GM23338 (cell line): ENCODE results near the gene PPDPF. TPM values are rescaled to one million over a fixed set of nuclear protein-coding genes. Genes with fewer than 3 reads are reported as not detected.

Experiments used
- ATAC-seq: fragments of 200-7000 bp; cut with Tn5 transposase; 3 replicates; pipeline ENCODE4 v1.9.1; 2020
- DNase-seq: peaks from one replicate; pipeline ENCODE4 v3.0.0-alpha.2; 2015; ENCODE audit warnings: low spot score
- H2AFZ ChIP-seq: fragments of 200-600 bp; sonication (generic); 2 replicates; pipeline ENCODE4 v1.8.0; 2016; ENCODE audit warnings: antibody characterized with exemption, mild to moderate bottlenecking, moderate library complexity
- H3F3A ChIP-seq: fragments of 200-600 bp; sonication (generic); replicated peaks from 2 replicates; pipeline ENCODE4 v1.8.0; 2017; ENCODE audit warnings: antibody characterized with exemption, mixed run types, low read depth
- H3K27ac ChIP-seq: fragments of 200-600 bp; sonication (generic); 2 replicates; pipeline ENCODE4 v1.6.1; 2016; ENCODE audit warnings: low read depth
- H3K27me3 ChIP-seq: fragments of 200-600 bp; sonication (generic); 2 replicates; pipeline ENCODE4 v1.8.0; 2016; ENCODE audit warnings: mild to moderate bottlenecking, mixed run types, moderate library complexity; ENCODE audit not compliant: insufficient read depth
- H3K36me3 ChIP-seq: fragments of 200-600 bp; sonication (generic); 2 replicates; pipeline ENCODE4 v1.8.0; 2016; ENCODE audit warnings: mild to moderate bottlenecking; ENCODE audit not compliant: insufficient read depth
- H3K4me1 ChIP-seq: fragments of 200-600 bp; sonication (generic); 2 replicates; pipeline ENCODE4 v1.8.0; 2016; ENCODE audit warnings: mild to moderate bottlenecking, moderate library complexity; ENCODE audit not compliant: insufficient read depth
- H3K4me2 ChIP-seq: fragments of 200-600 bp; sonication (generic); 2 replicates; pipeline ENCODE4 v1.7.1; 2017; ENCODE audit warnings: mixed run types
- H3K4me3 ChIP-seq: fragments of 200-600 bp; sonication (generic); 2 replicates; pipeline ENCODE4 v1.6.1; 2016; ENCODE audit warnings: mixed run types
- H3K79me2 ChIP-seq: fragments of 200-600 bp; sonication (generic); replicated peaks from 2 replicates; pipeline ENCODE4 v1.8.0; 2017; ENCODE audit warnings: mild to moderate bottlenecking; ENCODE audit not compliant: insufficient read depth
- H3K9me2 ChIP-seq: fragments of 200-600 bp; sonication (generic); 2 replicates; pipeline ENCODE4 v1.8.0; 2017; ENCODE audit not compliant: insufficient read depth
- H4K20me1 ChIP-seq: fragments of 200-600 bp; sonication (generic); replicated peaks from 2 replicates; pipeline ENCODE4 v1.8.0; 2017; ENCODE audit warnings: mild to moderate bottlenecking; ENCODE audit not compliant: insufficient read depth
- H3K27ac Mint-ChIP-seq: 2 replicates; pipeline ENCODE4 v1.8.0; 2020; ENCODE audit warnings: inconsistent platforms, mild to moderate bottlenecking, moderate library complexity, mixed read lengths
- H3K27me3 Mint-ChIP-seq: 3 replicates; pipeline ENCODE4 v1.8.0; 2022; ENCODE audit warnings: low read depth, mild to moderate bottlenecking, moderate library complexity, mixed read lengths, inconsistent platforms; ENCODE audit not compliant: insufficient read depth, poor library complexity
- H3K36me3 Mint-ChIP-seq: 3 replicates; pipeline ENCODE4 v1.8.0; 2021; ENCODE audit warnings: low read depth, mild to moderate bottlenecking, inconsistent platforms, moderate library complexity, mixed read lengths
- H3K4me1 Mint-ChIP-seq: 3 replicates; pipeline ENCODE4 v1.8.0; 2020; ENCODE audit warnings: mild to moderate bottlenecking, inconsistent platforms, mixed read lengths
- H3K4me3 Mint-ChIP-seq: 3 replicates; pipeline ENCODE4 v1.8.0; 2021; ENCODE audit warnings: moderate library complexity, mild to moderate bottlenecking, inconsistent platforms, mixed read lengths
- H3K9me3 Mint-ChIP-seq: 3 replicates; pipeline ENCODE4 v1.8.0; 2020; ENCODE audit warnings: moderate library complexity, mild to moderate bottlenecking, inconsistent platforms, mixed read lengths
- CREB1 ChIP-seq: fragments of 250-450 bp; sonication (Bioruptor Pico); IDR thresholded peaks from 2 replicates; pipeline ENCODE4 v1.5.0; 2020; ENCODE audit warnings: low read depth, mild to moderate bottlenecking, moderate library complexity
- EZH2 ChIP-seq: fragments of 200-600 bp; sonication (generic); IDR thresholded peaks from one replicate; pipeline ENCODE4 v1.8.0; 2017; ENCODE audit warnings: antibody characterized with exemption, mild to moderate bottlenecking, low read depth; ENCODE audit not compliant: unreplicated experiment
- EZH2phosphoT487 ChIP-seq: fragments of 200-600 bp; sonication (generic); IDR thresholded peaks from one replicate; pipeline ENCODE4 v1.8.1; 2018; ENCODE audit warnings: antibody characterized with exemption; ENCODE audit not compliant: unreplicated experiment
- JUNB ChIP-seq: IDR thresholded peaks from one replicate; pipeline ENCODE4 v1.6.1; 2016; ENCODE audit warnings: antibody characterized with exemption; ENCODE audit not compliant: unreplicated experiment
- NANOG ChIP-seq: IDR thresholded peaks from 2 replicates; pipeline ENCODE4 v1.6.1; 2016; ENCODE audit warnings: antibody characterized with exemption, borderline replicate concordance
- POLR2AphosphoS5 ChIP-seq: IDR thresholded peaks from 2 replicates; pipeline ENCODE4 v1.6.1; 2016; ENCODE audit warnings: antibody characterized with exemption, low read depth
- STAT1 ChIP-seq: IDR thresholded peaks from one replicate; pipeline ENCODE4 v1.6.1; 2016; ENCODE audit warnings: antibody characterized with exemption; ENCODE audit not compliant: unreplicated experiment
- ZNF114 ChIP-seq: fragments of 250-450 bp; sonication (Bioruptor Pico); IDR thresholded peaks from 2 replicates; pipeline ENCODE4 v1.5.0; 2020; ENCODE audit warnings: mild to moderate bottlenecking, moderate library complexity
- ZNF331 ChIP-seq: fragments of 250-450 bp; sonication (Bioruptor Pico); IDR thresholded peaks from 2 replicates; pipeline ENCODE4 v1.5.0; 2020; ENCODE audit warnings: low read depth, mild to moderate bottlenecking, moderate library complexity
- polyA plus RNA-seq: library from polyadenylated mRNA; unstranded; fragments of >200 nt; fragmentation: Nextera tagmentation; extraction: Ambion mirVana; gene quantifications from 2 replicates; pipeline ENCODE4 v1.2.1, GENCODE V29; 2016
- total RNA-seq: library from RNA; depleted of rRNA; stranded (reverse); fragments of >200 nt; shearing (Covaris generic); gene quantifications from 2 replicates; pipeline ENCODE4 v1.2.3, GENCODE V29; 2014
- TF ChIP-seq, protein P1 (sequence below): IDR thresholded peaks from one replicate; pipeline ENCODE4 v1.6.1; 2018; ENCODE audit warnings: antibody characterized with exemption; ENCODE audit not compliant: unreplicated experiment
- TF ChIP-seq, protein P2 (sequence below): IDR thresholded peaks from 2 replicates; pipeline ENCODE4 v1.6.1; 2016; ENCODE audit warnings: antibody characterized with exemption
- TF ChIP-seq, protein P3 (sequence below), 2 experiments: fragments of 200-600 bp in 1 of 2; sonication (generic) in 1 of 2; conservative IDR thresholded peaks; 2 replicates each; pipeline versions ENCODE4 v1.5.1 to v1.6.1; 2016 to 2017; ENCODE audit warnings: antibody characterized with exemption in 2 of 2, low read depth in 2 of 2, mild to moderate bottlenecking in 2 of 2, moderate library complexity in 1 of 2
- TF ChIP-seq, protein P4 (sequence below): fragments of 250-450 bp; sonication (Bioruptor Pico); IDR thresholded peaks from 2 replicates; pipeline ENCODE4 v1.5.0; 2020; ENCODE audit warnings: mild to moderate bottlenecking, moderate library complexity

The PPDPF gene
- total and polyA plus RNA-seq, 2 experiments from 2014 or later, result 83.9 to 141 TPM

DNA sequence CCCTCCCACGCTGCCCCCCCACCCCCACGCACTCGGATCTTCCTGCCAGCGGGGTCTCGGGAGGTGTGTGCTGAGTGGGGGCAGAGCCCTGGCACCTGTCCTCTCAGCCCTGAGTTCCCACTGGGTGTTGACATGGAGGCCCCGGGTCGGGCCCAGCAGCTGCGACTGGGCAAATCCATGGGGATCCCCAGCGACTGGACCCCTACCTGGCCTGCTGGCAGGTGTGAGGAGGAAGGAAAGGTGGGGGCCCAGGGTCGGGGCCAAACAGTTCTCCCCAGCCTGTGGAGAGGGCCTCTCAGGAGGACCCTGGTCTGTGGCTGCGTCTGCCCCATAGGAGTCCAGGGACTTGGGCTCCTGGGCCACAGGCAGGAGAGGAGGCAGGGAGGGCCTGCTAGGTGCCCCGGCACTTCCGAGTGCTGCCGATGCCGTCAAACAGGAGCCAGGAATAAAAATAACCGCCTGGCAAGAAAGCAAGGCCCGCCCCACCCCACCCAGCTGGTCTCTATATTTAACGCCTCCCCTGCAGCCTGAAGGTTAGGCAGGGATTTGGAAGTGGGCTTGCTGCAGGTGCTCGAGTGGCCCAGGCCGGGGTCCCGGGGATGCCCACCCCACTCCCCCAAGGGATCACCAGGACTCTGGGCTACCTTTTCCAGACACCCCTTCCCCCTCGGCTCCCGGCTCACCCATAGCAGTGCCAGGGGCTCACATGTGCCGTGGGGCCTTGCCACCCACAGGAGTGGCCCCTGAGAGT, 20.2 kb upstream of the PPDPF start:
- Mint-ChIP-seq H3K27ac (no peak overlapping the region), H3K27me3 (peaks cover 28% of the 10 kb centered on the region)
- H3K27me3 ChIP-seq, result peaks cover 36% of the 10 kb centered on the region

More for the DNA sequence above, 20.2 kb upstream of the PPDPF start:
- Histone ChIP-seq H2AFZ (no peak overlapping the region), H3K4me3 (no peak overlapping the region), H4K20me1 (no peaks in the 10 kb centered on the region), H3K36me3 (no peaks in the 10 kb centered on the region), H3K4me2 (no peak overlapping the region), H3K27ac (no peak overlapping the region), H3F3A (no peaks in the 10 kb centered on the region), H3K4me1 (peaks cover 20% of the 10 kb centered on the region), H3K9me2 (no peaks in the 10 kb centered on the region), H3K79me2 (no peaks in the 10 kb centered on the region)
- no peak for DNase-seq
- peaks cover 11% of the 10 kb centered on the region; the same call in 1 of the 3 replicates for H3K9me3 Mint-ChIP-seq
- TF ChIP-seq, protein P1, sequence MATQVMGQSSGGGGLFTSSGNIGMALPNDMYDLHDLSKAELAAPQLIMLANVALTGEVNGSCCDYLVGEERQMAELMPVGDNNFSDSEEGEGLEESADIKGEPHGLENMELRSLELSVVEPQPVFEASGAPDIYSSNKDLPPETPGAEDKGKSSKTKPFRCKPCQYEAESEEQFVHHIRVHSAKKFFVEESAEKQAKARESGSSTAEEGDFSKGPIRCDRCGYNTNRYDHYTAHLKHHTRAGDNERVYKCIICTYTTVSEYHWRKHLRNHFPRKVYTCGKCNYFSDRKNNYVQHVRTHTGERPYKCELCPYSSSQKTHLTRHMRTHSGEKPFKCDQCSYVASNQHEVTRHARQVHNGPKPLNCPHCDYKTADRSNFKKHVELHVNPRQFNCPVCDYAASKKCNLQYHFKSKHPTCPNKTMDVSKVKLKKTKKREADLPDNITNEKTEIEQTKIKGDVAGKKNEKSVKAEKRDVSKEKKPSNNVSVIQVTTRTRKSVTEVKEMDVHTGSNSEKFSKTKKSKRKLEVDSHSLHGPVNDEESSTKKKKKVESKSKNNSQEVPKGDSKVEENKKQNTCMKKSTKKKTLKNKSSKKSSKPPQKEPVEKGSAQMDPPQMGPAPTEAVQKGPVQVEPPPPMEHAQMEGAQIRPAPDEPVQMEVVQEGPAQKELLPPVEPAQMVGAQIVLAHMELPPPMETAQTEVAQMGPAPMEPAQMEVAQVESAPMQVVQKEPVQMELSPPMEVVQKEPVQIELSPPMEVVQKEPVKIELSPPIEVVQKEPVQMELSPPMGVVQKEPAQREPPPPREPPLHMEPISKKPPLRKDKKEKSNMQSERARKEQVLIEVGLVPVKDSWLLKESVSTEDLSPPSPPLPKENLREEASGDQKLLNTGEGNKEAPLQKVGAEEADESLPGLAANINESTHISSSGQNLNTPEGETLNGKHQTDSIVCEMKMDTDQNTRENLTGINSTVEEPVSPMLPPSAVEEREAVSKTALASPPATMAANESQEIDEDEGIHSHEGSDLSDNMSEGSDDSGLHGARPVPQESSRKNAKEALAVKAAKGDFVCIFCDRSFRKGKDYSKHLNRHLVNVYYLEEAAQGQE, result no peak
- no peak for TF ChIP-seq JUNB
- TF ChIP-seq POLR2AphosphoS5, result no peak
- TF ChIP-seq ZNF114 (CRISPR knock-in tag), result no peak
- TF ChIP-seq EZH2, result no peak
- TF ChIP-seq STAT1, result no peak
- no peak for TF ChIP-seq CREB1 (CRISPR knock-in tag)
- TF ChIP-seq, protein P2, sequence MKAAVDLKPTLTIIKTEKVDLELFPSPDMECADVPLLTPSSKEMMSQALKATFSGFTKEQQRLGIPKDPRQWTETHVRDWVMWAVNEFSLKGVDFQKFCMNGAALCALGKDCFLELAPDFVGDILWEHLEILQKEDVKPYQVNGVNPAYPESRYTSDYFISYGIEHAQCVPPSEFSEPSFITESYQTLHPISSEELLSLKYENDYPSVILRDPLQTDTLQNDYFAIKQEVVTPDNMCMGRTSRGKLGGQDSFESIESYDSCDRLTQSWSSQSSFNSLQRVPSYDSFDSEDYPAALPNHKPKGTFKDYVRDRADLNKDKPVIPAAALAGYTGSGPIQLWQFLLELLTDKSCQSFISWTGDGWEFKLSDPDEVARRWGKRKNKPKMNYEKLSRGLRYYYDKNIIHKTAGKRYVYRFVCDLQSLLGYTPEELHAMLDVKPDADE, result no peak
- no peak for TF ChIP-seq NANOG
- no peak for TF ChIP-seq ZNF331 (CRISPR knock-in tag)
- TF ChIP-seq, protein P3, sequence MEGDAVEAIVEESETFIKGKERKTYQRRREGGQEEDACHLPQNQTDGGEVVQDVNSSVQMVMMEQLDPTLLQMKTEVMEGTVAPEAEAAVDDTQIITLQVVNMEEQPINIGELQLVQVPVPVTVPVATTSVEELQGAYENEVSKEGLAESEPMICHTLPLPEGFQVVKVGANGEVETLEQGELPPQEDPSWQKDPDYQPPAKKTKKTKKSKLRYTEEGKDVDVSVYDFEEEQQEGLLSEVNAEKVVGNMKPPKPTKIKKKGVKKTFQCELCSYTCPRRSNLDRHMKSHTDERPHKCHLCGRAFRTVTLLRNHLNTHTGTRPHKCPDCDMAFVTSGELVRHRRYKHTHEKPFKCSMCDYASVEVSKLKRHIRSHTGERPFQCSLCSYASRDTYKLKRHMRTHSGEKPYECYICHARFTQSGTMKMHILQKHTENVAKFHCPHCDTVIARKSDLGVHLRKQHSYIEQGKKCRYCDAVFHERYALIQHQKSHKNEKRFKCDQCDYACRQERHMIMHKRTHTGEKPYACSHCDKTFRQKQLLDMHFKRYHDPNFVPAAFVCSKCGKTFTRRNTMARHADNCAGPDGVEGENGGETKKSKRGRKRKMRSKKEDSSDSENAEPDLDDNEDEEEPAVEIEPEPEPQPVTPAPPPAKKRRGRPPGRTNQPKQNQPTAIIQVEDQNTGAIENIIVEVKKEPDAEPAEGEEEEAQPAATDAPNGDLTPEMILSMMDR (conservative IDR thresholded peaks at IDR 0.05; ENCODE audit: low read depth in 2 of 2), result no peak
- TF ChIP-seq, protein P4, sequence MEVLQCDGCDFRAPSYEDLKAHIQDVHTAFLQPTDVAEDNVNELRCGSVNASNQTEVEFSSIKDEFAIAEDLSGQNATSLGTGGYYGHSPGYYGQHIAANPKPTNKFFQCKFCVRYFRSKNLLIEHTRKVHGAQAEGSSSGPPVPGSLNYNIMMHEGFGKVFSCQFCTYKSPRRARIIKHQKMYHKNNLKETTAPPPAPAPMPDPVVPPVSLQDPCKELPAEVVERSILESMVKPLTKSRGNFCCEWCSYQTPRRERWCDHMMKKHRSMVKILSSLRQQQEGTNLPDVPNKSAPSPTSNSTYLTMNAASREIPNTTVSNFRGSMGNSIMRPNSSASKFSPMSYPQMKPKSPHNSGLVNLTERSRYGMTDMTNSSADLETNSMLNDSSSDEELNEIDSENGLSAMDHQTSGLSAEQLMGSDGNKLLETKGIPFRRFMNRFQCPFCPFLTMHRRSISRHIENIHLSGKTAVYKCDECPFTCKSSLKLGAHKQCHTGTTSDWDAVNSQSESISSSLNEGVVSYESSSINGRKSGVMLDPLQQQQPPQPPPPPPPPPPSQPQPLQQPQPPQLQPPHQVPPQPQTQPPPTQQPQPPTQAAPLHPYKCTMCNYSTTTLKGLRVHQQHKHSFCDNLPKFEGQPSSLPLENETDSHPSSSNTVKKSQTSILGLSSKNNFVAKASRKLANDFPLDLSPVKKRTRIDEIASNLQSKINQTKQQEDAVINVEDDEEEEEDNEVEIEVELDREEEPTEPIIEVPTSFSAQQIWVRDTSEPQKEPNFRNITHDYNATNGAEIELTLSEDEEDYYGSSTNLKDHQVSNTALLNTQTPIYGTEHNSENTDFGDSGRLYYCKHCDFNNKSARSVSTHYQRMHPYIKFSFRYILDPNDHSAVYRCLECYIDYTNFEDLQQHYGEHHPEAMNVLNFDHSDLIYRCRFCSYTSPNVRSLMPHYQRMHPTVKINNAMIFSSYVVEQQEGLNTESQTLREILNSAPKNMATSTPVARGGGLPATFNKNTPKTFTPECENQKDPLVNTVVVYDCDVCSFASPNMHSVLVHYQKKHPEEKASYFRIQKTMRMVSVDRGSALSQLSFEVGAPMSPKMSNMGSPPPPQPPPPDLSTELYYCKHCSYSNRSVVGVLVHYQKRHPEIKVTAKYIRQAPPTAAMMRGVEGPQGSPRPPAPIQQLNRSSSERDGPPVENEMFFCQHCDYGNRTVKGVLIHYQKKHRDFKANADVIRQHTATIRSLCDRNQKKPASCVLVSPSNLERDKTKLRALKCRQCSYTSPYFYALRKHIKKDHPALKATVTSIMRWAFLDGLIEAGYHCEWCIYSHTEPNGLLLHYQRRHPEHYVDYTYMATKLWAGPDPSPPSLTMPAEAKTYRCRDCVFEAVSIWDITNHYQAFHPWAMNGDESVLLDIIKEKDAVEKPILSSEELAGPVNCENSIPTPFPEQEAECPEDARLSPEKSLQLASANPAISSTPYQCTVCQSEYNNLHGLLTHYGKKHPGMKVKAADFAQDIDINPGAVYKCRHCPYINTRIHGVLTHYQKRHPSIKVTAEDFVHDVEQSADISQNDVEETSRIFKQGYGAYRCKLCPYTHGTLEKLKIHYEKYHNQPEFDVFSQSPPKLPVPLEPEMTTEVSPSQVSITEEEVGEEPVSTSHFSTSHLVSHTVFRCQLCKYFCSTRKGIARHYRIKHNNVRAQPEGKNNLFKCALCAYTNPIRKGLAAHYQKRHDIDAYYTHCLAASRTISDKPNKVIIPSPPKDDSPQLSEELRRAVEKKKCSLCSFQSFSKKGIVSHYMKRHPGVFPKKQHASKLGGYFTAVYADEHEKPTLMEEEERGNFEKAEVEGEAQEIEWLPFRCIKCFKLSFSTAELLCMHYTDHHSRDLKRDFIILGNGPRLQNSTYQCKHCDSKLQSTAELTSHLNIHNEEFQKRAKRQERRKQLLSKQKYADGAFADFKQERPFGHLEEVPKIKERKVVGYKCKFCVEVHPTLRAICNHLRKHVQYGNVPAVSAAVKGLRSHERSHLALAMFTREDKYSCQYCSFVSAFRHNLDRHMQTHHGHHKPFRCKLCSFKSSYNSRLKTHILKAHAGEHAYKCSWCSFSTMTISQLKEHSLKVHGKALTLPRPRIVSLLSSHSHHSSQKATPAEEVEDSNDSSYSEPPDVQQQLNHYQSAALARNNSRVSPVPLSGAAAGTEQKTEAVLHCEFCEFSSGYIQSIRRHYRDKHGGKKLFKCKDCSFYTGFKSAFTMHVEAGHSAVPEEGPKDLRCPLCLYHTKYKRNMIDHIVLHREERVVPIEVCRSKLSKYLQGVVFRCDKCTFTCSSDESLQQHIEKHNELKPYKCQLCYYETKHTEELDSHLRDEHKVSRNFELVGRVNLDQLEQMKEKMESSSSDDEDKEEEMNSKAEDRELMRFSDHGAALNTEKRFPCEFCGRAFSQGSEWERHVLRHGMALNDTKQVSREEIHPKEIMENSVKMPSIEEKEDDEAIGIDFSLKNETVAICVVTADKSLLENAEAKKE (CRISPR knock-in tag), result no peak
- TF ChIP-seq EZH2phosphoT487, result no peak
- H3K4me3 Mint-ChIP-seq, result peak overlapping the region; percentile 57; the same call in 1 of the 3 replicates
- no peaks in the 10 kb centered on the region; the same call in 2 of the 3 replicates for H3K36me3 Mint-ChIP-seq
- no peak for ATAC-seq
- peaks cover 5% of the 10 kb centered on the region; the same call in 2 of the 3 replicates for H3K4me1 Mint-ChIP-seq
